Keratinocyte (primary cell): ENCODE data around the gene CEBPG. TPM values are rescaled to one million over a fixed set of nuclear protein-coding genes. Genes with fewer than 3 reads are reported as not detected.

Source experiments
- DNase-seq: peaks from one replicate; pipeline ENCODE4 v3.0.0-alpha.2; 2011; ENCODE audit warnings: low read depth, missing footprints, low spot score
- FAIRE-seq: peaks from 2 replicates; lab custom pipeline; 2011; peaks lifted over from hg19 to GRCh38; lab: Jason Lieb, UNC
- H2AFZ ChIP-seq: 2 replicates; pipeline ENCODE4 v1.6.0; 2012; ENCODE audit warnings: low read length, control low read depth, inconsistent platforms; ENCODE audit not compliant: control insufficient read depth
- H3K27ac ChIP-seq: 2 replicates; pipeline ENCODE4 v1.5.1; 2011; ENCODE audit warnings: low read length; ENCODE audit not compliant: control insufficient read depth, insufficient read depth
- H3K27me3 ChIP-seq: 3 replicates; pipeline ENCODE4 v1.6.0; 2011; ENCODE audit warnings: low read length; ENCODE audit not compliant: control insufficient read depth, insufficient read depth; ENCODE audit errors: extremely low read depth
- H3K36me3 ChIP-seq, 2 experiments: 2 replicates in 1 of 2; 3 replicates in 1 of 2; pipeline ENCODE4 v1.5.1; 2011; ENCODE audit warnings: low read length in 2 of 2, mild to moderate bottlenecking in 1 of 2; ENCODE audit not compliant: control insufficient read depth in 2 of 2, insufficient read depth in 2 of 2; ENCODE audit errors: extremely low read depth in 1 of 2
- H3K4me1 ChIP-seq: 3 replicates; pipeline ENCODE4 v1.5.1; 2011; ENCODE audit warnings: low read length; ENCODE audit not compliant: control insufficient read depth, insufficient read depth; ENCODE audit errors: extremely low read depth
- H3K4me2 ChIP-seq: 3 replicates; pipeline ENCODE4 v1.6.0; 2011; ENCODE audit warnings: low read depth, low read length; ENCODE audit not compliant: control insufficient read depth, insufficient read depth; ENCODE audit errors: extremely low read depth
- H3K4me3 ChIP-seq, 3 experiments: fragments of 200-600 bp in 1 of 3; sonication (generic) in 1 of 3; 2 replicates in 2 of 3; 3 replicates in 1 of 3; pipeline ENCODE4 v1.5.1; 2011 to 2016; ENCODE audit warnings: low read length in 3 of 3, mild to moderate bottlenecking in 3 of 3, control low read depth in 2 of 3, inconsistent platforms in 1 of 3, low read depth in 1 of 3, mixed read lengths in 1 of 3, mixed run types in 1 of 3, moderate library complexity in 1 of 3; ENCODE audit not compliant: control insufficient read depth in 2 of 3, insufficient read depth in 2 of 3; ENCODE audit errors: extremely low read depth in 1 of 3
- H3K79me2 ChIP-seq: 2 replicates; pipeline ENCODE4 v1.6.0; 2012; ENCODE audit warnings: low read length; ENCODE audit not compliant: control insufficient read depth, insufficient read depth
- H3K9ac ChIP-seq: 3 replicates; pipeline ENCODE4 v1.6.0; 2011; ENCODE audit warnings: low read length; ENCODE audit not compliant: control insufficient read depth, insufficient read depth; ENCODE audit errors: extremely low read depth
- H3K9me1 ChIP-seq: 3 replicates; pipeline ENCODE4 v1.6.0; 2011; ENCODE audit warnings: low read length; ENCODE audit not compliant: control insufficient read depth, insufficient read depth; ENCODE audit errors: extremely low read depth
- H3K9me3 ChIP-seq: 2 replicates; pipeline ENCODE4 v1.5.1; 2012; ENCODE audit warnings: low read depth, low read length; ENCODE audit not compliant: control insufficient read depth
- H4K20me1 ChIP-seq: 3 replicates; pipeline ENCODE4 v1.6.0; 2011; ENCODE audit warnings: low read length; ENCODE audit not compliant: control insufficient read depth, insufficient read depth; ENCODE audit errors: extremely low read depth
- EZH2 ChIP-seq: IDR thresholded peaks from one replicate; pipeline ENCODE4 v1.6.1; 2012; ENCODE audit warnings: inconsistent platforms, mild to moderate bottlenecking, low read length, moderate library complexity
- dilution Hi-C: fragments of 300-500 bp; cut with MboI; formaldehyde crosslinking; loops from one replicate; pipeline ENCODE4 v1.7.0; 2020; ENCODE audit warnings: low sequenced_read_pairs; ENCODE audit not compliant: extremely low pct_ligation_motif_present
- polyA plus RNA-seq, 5 experiments: library from polyadenylated mRNA; depleted of rRNA in 3 of 5; stranded (reverse) in 3 of 5; stranded (forward) in 1 of 5; unstranded in 1 of 5; fragments of >200 nt; gene quantifications; 1 replicate in 1 of 5; 2 replicates in 3 of 5; 3 replicates in 1 of 5; pipeline versions ENCODE4 v1.2.1 to v1.2.3, GENCODE V29; 2011 to 2012; ENCODE audit warnings: missing spikeins in 2 of 5, low read depth in 1 of 5, low replicate concordance in 1 of 5
- TF ChIP-seq, protein P1 (sequence below), 3 experiments: IDR thresholded peaks in 1 of 3; conservative IDR thresholded peaks in 1 of 3; optimal IDR thresholded peaks in 1 of 3; 2 replicates in 2 of 3; 3 replicates in 1 of 3; pipeline versions ENCODE3 to v1.5.1; 2011; ENCODE audit warnings: low read length in 3 of 3, mild to moderate bottlenecking in 3 of 3, moderate library complexity in 2 of 3, control low read depth in 1 of 3, inconsistent platforms in 1 of 3; ENCODE audit not compliant: insufficient read depth in 2 of 3; ENCODE audit errors: extremely low read depth in 1 of 3

CEBPG gene
- polyA plus RNA-seq, 1 donor (not counting 4 experiments of a cell fraction or from before 2014, with no cell fraction given) = 31.9 TPM

- H3K4me1 ChIP-seq = no peaks in the 10 kb centered on the region
- no peak overlapping the region for H3K4me2 ChIP-seq
- no peaks in the 10 kb centered on the region for H3K9me3 ChIP-seq
- H3K27ac ChIP-seq = no peak overlapping the region
- no peak overlapping the region for H2AFZ ChIP-seq
- H3K79me2 ChIP-seq = no peaks in the 10 kb centered on the region
- no peaks in the 10 kb centered on the region for H3K27me3 ChIP-seq
- no peaks in the 10 kb centered on the region for H3K36me3 ChIP-seq
- no peaks in the 10 kb centered on the region for H4K20me1 ChIP-seq
- H3K9ac ChIP-seq = no peak overlapping the region
- DNase-seq (no peak), FAIRE-seq (no peak)
- H3K9me1 ChIP-seq = no peaks in the 10 kb centered on the region
- TF ChIP-seq EZH2 = no peak
- TF ChIP-seq, protein P1, sequence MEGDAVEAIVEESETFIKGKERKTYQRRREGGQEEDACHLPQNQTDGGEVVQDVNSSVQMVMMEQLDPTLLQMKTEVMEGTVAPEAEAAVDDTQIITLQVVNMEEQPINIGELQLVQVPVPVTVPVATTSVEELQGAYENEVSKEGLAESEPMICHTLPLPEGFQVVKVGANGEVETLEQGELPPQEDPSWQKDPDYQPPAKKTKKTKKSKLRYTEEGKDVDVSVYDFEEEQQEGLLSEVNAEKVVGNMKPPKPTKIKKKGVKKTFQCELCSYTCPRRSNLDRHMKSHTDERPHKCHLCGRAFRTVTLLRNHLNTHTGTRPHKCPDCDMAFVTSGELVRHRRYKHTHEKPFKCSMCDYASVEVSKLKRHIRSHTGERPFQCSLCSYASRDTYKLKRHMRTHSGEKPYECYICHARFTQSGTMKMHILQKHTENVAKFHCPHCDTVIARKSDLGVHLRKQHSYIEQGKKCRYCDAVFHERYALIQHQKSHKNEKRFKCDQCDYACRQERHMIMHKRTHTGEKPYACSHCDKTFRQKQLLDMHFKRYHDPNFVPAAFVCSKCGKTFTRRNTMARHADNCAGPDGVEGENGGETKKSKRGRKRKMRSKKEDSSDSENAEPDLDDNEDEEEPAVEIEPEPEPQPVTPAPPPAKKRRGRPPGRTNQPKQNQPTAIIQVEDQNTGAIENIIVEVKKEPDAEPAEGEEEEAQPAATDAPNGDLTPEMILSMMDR (optimal IDR thresholded peaks at IDR 0.05 in 1 of 3, IDR thresholded peaks at IDR 0.05 in 1 of 3, conservative IDR thresholded peaks at IDR 0.05 in 1 of 3; ENCODE audit: extremely low read depth in 1 of 3, insufficient read depth in 2 of 3, low read length in 3 of 3) = peak in 1 of 3 experiments; percentile 7
- no peak overlapping the region for H3K4me3 ChIP-seq
- dilution Hi-C loops = no loop called here
Measured at GRCh38 chr19:33407140-33407551, 33.6 kb downstream of the CEBPG start.

DNA sequence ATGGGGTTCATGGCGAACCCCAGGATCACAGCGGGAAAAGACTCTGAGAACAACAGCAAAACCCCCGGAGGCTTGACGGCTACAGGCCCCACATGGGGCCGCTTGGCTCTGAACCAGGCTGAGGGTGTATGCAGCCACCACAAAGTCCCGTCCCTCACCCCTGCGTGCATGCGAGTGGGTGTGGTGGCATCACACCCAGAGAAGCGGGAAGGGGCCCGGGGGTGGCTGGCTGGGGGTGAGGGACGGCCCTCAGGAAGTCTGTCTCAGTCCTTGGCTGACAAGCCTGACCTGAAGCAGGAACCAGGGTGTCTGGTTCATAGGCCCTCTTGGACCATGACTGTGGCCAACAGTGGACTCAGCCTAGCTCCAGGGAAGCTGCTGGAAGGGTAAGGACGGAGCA is 34.2 kb downstream of the CEBPG start:
- no peaks in the 10 kb centered on the region for H3K9me3 ChIP-seq
- no peaks in the 10 kb centered on the region for H3K9me1 ChIP-seq
- H3K79me2 ChIP-seq = no peaks in the 10 kb centered on the region
- FAIRE-seq = no peak
- no peaks in the 10 kb centered on the region for H3K36me3 ChIP-seq
- dilution Hi-C loops = no loop called here
- TF ChIP-seq, protein P1 (optimal IDR thresholded peaks at IDR 0.05 in 1 of 3, IDR thresholded peaks at IDR 0.05 in 1 of 3, conservative IDR thresholded peaks at IDR 0.05 in 1 of 3; ENCODE audit: extremely low read depth in 1 of 3, insufficient read depth in 2 of 3, low read length in 3 of 3) = no peak
- H3K4me2 ChIP-seq = no peak overlapping the region
- no peak overlapping the region for H3K27ac ChIP-seq
- no peak overlapping the region for H2AFZ ChIP-seq
- no peak overlapping the region for H3K9ac ChIP-seq
- H3K27me3 ChIP-seq = no peaks in the 10 kb centered on the region
- H4K20me1 ChIP-seq = no peaks in the 10 kb centered on the region
- no peak for DNase-seq
- no peak overlapping the region for H3K4me3 ChIP-seq
- H3K4me1 ChIP-seq = no peaks in the 10 kb centered on the region
